K562 (cell line): ENCODE measurements around the gene TPD52L2. TPM values are rescaled to one million over a fixed set of nuclear protein-coding genes. Genes with fewer than 3 reads are reported as not detected.

Experiments
- ATAC-seq: fragments of 200-7000 bp; cut with Tn5 transposase; 3 replicates; pipeline ENCODE4 v1.9.1; 2020; ENCODE audit warnings: moderate library complexity
- BruUV-seq: library from RNA; stranded (reverse); fragments of 400-500 nt; replicated peaks from 2 replicates; lab custom pipeline; 2021; lab: Mats Ljungman, UMichigan
- CTCF ChIA-PET: fragments of 300-600 bp; formaldehyde crosslinking; extraction: SDS; loops from one replicate; lab custom pipeline; 2021; ENCODE audit warnings: low intra/inter-chr PET ratio; lab: Yijun Ruan, JAX
- POLR2A ChIA-PET: fragments of 300-600, 350-650 bp; sonication (Branson Sonifier 250); formaldehyde crosslinking; extraction: SDS; loops from one replicate; lab custom pipeline; 2021; ENCODE audit warnings: antibody characterized with exemption, inconsistent platforms; lab: Yijun Ruan, JAX
- DNase-seq, 4 experiments: peaks; one replicate each; pipeline versions ENCODE4 v3.0.0 to v3.0.0-alpha.2; 2011 to 2018; ENCODE audit warnings: low spot score in 3 of 4, mixed read lengths in 3 of 4; ENCODE audit errors: extremely low read depth in 1 of 4
- FAIRE-seq: peaks from 2 replicates; lab custom pipeline; 2011; peaks lifted over from hg19 to GRCh38; lab: Jason Lieb, UNC
- H2AFZ ChIP-seq: 2 replicates; pipeline ENCODE4 v1.6.0; 2011; ENCODE audit warnings: low read depth, low read length, control low read depth, inconsistent platforms
- H3K27ac ChIP-seq: fragments of 200-600 bp; 3 replicates; pipeline ENCODE4 v1.8.0; 2011; ENCODE audit warnings: low read depth, mild to moderate bottlenecking, control low read depth, inconsistent platforms, low read length, moderate library complexity, mixed read lengths; ENCODE audit errors: extremely low read depth
- H3K27me3 ChIP-seq, 2 experiments: fragments of 300-600 bp in 1 of 2; 2 replicates in 1 of 2; 3 replicates in 1 of 2; pipeline versions ENCODE4 v1.6.0 to v1.8.0; 2011; ENCODE audit warnings: inconsistent platforms in 2 of 2, low read length in 2 of 2, mild to moderate bottlenecking in 1 of 2, mixed read lengths in 1 of 2, moderate library complexity in 1 of 2; ENCODE audit not compliant: control insufficient read depth in 2 of 2, insufficient read depth in 2 of 2
- H3K36me3 ChIP-seq: fragments of 300-600 bp; 3 replicates; pipeline ENCODE4 v1.8.0; 2011; ENCODE audit warnings: mild to moderate bottlenecking, low read length, inconsistent platforms; ENCODE audit not compliant: control insufficient read depth, insufficient read depth
- H3K4me1 ChIP-seq, 2 experiments: fragments of 200-600 bp in 1 of 2; replicated peaks in 1 of 2; 2 replicates in 1 of 2; 3 replicates in 1 of 2; pipeline versions ENCODE4 v1.5.1 to v1.8.0; 2011; ENCODE audit warnings: inconsistent platforms in 2 of 2, low read length in 2 of 2, mild to moderate bottlenecking in 1 of 2, mixed read lengths in 1 of 2, moderate library complexity in 1 of 2; ENCODE audit not compliant: control insufficient read depth in 2 of 2, insufficient read depth in 2 of 2
- H3K4me2 ChIP-seq: 2 replicates; pipeline ENCODE4 v1.6.1; 2011; ENCODE audit warnings: low read length, control low read depth, inconsistent platforms, mixed read lengths; ENCODE audit not compliant: insufficient read depth
- H3K4me3 ChIP-seq: fragments of 200-600 bp; sonication (generic), shearing (Covaris generic); 2 replicates; pipeline ENCODE4 v1.5.1; 2016; ENCODE audit warnings: control low read depth, inconsistent platforms
- H3K79me2 ChIP-seq: fragments of 200-600 bp; 3 replicates; pipeline ENCODE4 v1.8.0; 2011; ENCODE audit warnings: low read length, inconsistent platforms; ENCODE audit not compliant: control insufficient read depth, insufficient read depth
- H3K9ac ChIP-seq, 2 experiments: 2 replicates each; pipeline versions ENCODE4 v1.6.0 to v1.6.1; 2011; ENCODE audit warnings: low read depth in 2 of 2, low read length in 2 of 2, control low read depth in 1 of 2, inconsistent platforms in 1 of 2, mild to moderate bottlenecking in 1 of 2, mixed read lengths in 1 of 2; ENCODE audit not compliant: insufficient read depth in 1 of 2
- H3K9me1 ChIP-seq: one replicate; pipeline ENCODE4 v1.6.0; 2011; ENCODE audit warnings: inconsistent platforms, mild to moderate bottlenecking, low read length, moderate library complexity; ENCODE audit not compliant: control insufficient read depth, insufficient read depth
- H3K9me3 ChIP-seq: replicated peaks from 2 replicates; pipeline ENCODE4 v1.5.1; 2011; ENCODE audit warnings: low read depth, low read length, inconsistent platforms; ENCODE audit not compliant: control insufficient read depth, insufficient read depth
- H4K20me1 ChIP-seq: replicated peaks from 2 replicates; pipeline ENCODE4 v1.6.1; 2011; ENCODE audit warnings: low read length, inconsistent platforms, mixed read lengths; ENCODE audit not compliant: control insufficient read depth, insufficient read depth
- CHD1 ChIP-seq: fragments of 200-600 bp; sonication (generic); IDR thresholded peaks from one replicate; pipeline ENCODE4 v1.6.1; 2012; ENCODE audit warnings: mild to moderate bottlenecking, moderate library complexity, low read length, inconsistent platforms
- ELF2 ChIP-seq: fragments of 250-450 bp; sonication (Bioruptor Pico); IDR thresholded peaks from 2 replicates; pipeline ENCODE4 v1.5.0; 2021; ENCODE audit warnings: mild to moderate bottlenecking
- POLR2G ChIP-seq: fragments of 200-400 bp; formaldehyde crosslinking; IDR thresholded peaks from 2 replicates; pipeline ENCODE4 v1.6.1; 2017; ENCODE audit warnings: low read depth, mild to moderate bottlenecking, antibody characterized with exemption, low read length, moderate library complexity
- SAFB ChIP-seq: fragments of 200-400 bp; formaldehyde crosslinking; IDR thresholded peaks from 2 replicates; pipeline ENCODE4 v1.6.1; 2017; ENCODE audit warnings: low read depth, low read length, borderline replicate concordance
- SMAD1 ChIP-seq: fragments of 150-350 bp; IDR thresholded peaks from 2 replicates; pipeline ENCODE4 v1.6.1; 2014; ENCODE audit warnings: low read length, low read depth; ENCODE audit not compliant: partially characterized antibody
- TCFL5 ChIP-seq: fragments of 250-450 bp; sonication (Bioruptor Pico); conservative IDR thresholded peaks from 2 replicates; pipeline ENCODE4 v1.6.1; 2021; ENCODE audit warnings: mild to moderate bottlenecking, moderate library complexity, matching md5 sums
- ZBTB7A ChIP-seq: IDR thresholded peaks from 2 replicates; pipeline ENCODE4 v1.6.1; 2011; ENCODE audit warnings: low read depth, mild to moderate bottlenecking, low read length, moderate library complexity, borderline replicate concordance; ENCODE audit not compliant: control insufficient read depth
- ZKSCAN3 ChIP-seq: fragments of 250-450 bp; sonication (Bioruptor Pico); IDR thresholded peaks from 2 replicates; pipeline ENCODE4 v1.4.0; 2020
- ZNF3 ChIP-seq: fragments of 250-450 bp; sonication (Bioruptor Pico); IDR thresholded peaks from 2 replicates; pipeline ENCODE4 v1.5.0; 2021; ENCODE audit warnings: mild to moderate bottlenecking, moderate library complexity
- WGBS: fragments of 100-300 bp; shearing (Covaris generic); methylation state at CpG from one replicate; pipeline ENCODE4 v1.1.6; 2016; ENCODE audit warnings: low coverage, mixed read lengths; ENCODE audit not compliant: insufficient coverage; ENCODE audit errors: missing lambda C conversion rate; 5-methylcytosine and 5-hydroxymethylcytosine counted together
- in situ Hi-C: fragments of 300-500 bp; cut with MboI; formaldehyde crosslinking; loops from 4 replicates; pipeline ENCODE4 v1.15.0; 2018; ENCODE audit warnings: inconsistent platforms, mixed read lengths
- intact Hi-C: fragments of 100-400 bp; cut with micrococcal nuclease; formaldehyde crosslinking; loops from 2 replicates; pipeline ENCODE4 v1.14.2; 2022
- polyA plus RNA-seq, 8 experiments: library from polyadenylated mRNA; depleted of rRNA in 4 of 8; stranded (reverse) in 5 of 8; unstranded in 3 of 8; fragments of >200 nt; fragmentation: Nextera tagmentation in 2 of 8; fragmentation: Illumina TruSeq in 1 of 8; extraction: Ambion mirVana in 2 of 8; extraction: Trizol in 1 of 8; gene quantifications; 2 replicates each; pipeline versions ENCODE4 v1.2.1 to v1.2.3, GENCODE V29; 2011 to 2014; ENCODE audit warnings: inconsistent platforms in 1 of 8, missing spikeins in 1 of 8
- total RNA-seq, 7 experiments: library from RNA; depleted of rRNA in 6 of 7; stranded (reverse); fragments of >200 nt in 6 of 7; fragmentation: Illumina TruSeq in 2 of 7; extraction: Trizol in 2 of 7; gene quantifications; 2 replicates each; pipeline versions ENCODE4 v1.2.1 to v1.2.3, GENCODE V29; 2011 to 2021; ENCODE audit warnings: low replicate concordance in 1 of 7

TPD52L2 gene
- total and polyA plus RNA-seq, 9 of the 15 experiments (the other 6 are each of a cell fraction or from before 2014, with no cell fraction given): 1.9 to 117 (median 74.6) TPM

GRCh38 chr20:63934271-63935068 lies 69.4 kb downstream of the TPD52L2 start (continued):
- no peak for TF ChIP-seq ZNF3
- no peak for TF ChIP-seq CHD1
- TF ChIP-seq ELF2 (CRISPR knock-in tag): no peak
- TF ChIP-seq SMAD1: no peak
- no peak for TF ChIP-seq ZKSCAN3 (CRISPR knock-in tag)
- peak; percentile 30; the same call in 1 of the 2 replicates for TF ChIP-seq ZBTB7A
- TF ChIP-seq SAFB: no peak
- TF ChIP-seq TCFL5 (CRISPR knock-in tag): no peak

DNA sequence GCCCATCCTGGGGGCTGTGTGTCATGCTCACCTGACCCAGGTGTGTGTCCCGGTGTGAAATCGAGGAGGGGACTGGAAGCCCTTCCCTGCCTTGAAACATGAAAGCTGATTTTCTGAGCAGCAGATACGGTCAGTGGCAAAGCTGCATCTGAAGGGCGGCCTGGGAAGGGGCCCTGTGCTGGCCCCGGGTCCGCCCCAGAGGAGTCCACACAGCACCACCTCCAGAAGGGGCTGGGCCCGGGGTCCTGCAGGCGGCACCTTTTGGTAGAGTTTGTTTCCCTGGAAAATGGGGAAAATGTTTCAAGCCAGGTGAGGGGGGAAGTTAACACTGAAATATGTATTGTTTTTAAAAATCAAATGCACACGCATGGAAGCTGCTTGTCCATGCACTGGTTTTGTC lies 70.4 kb downstream of the TPD52L2 start:
- POLR2A ChIA-PET: no interaction called here
- CTCF ChIA-PET: no interaction called here
- no peak for ATAC-seq
- WGBS: 93% methylated on average over 9 of the region's 9 CpGs
- Histone ChIP-seq H3K9ac (no peak overlapping the region; a peak in 1 of 4 replicates), H3K4me1 (peaks cover 0 to 45% of the 10 kb centered on the region in 2 experiments; a peak in 2 of 5 replicates), H4K20me1 (peaks cover 4% of the 10 kb centered on the region; the same call in 1 of the 2 replicates), H3K9me3 (no peaks in the 10 kb centered on the region; the same call in 1 of the 2 replicates), H3K9me1 (no peaks in the 10 kb centered on the region), H3K36me3 (peaks cover 82% of the 10 kb centered on the region; the same call in 2 of the 3 replicates), H3K27ac (no peak overlapping the region), H3K4me2 (no peak overlapping the region), H2AFZ (no peak overlapping the region), H3K27me3 (no peaks in the 10 kb centered on the region), H3K79me2 (peaks cover 7% of the 10 kb centered on the region), H3K4me3 (no peak overlapping the region)
- in situ Hi-C loops (no loop called here), intact Hi-C loops (no loop called here)
- no peak for FAIRE-seq
- BruUV-seq: no TSS peak
- TF ChIP-seq POLR2G: no peak
- no peak for DNase-seq
